ENCODE measurements around the gene SMIM32. TPM values are rescaled to one million over a fixed set of nuclear protein-coding genes. Genes with fewer than 3 reads are reported as not detected.

SMIM32 gene
- total and polyA plus RNA-seq, 4 donors: 0.02 TPM; not detected in 3

- Histone ChIP-seq H3K4me3 (ENCODE audit: low read depth in 1 of 3, low read length in 3 of 3) (no peak overlapping the region), H3K36me3 (ENCODE audit: control insufficient read depth in 4 of 4, insufficient read depth in 3 of 4, low read depth in 1 of 4, low read length in 3 of 4) (no peaks in the 10 kb centered on the region), H3K27me3 (ENCODE audit: control insufficient read depth in 4 of 4, insufficient read depth in 4 of 4, low read length in 3 of 4) (no peaks in the 10 kb centered on the region), H3K27ac (ENCODE audit: low read depth in 1 of 2, low read length in 2 of 2) (no peak overlapping the region), H3K4me1 (ENCODE audit: control insufficient read depth in 4 of 4, insufficient read depth in 4 of 4, low read length in 3 of 4) (no peaks in the 10 kb centered on the region), H3K9me3 (ENCODE audit: control insufficient read depth in 4 of 4, low read length in 3 of 4) (no peaks in the 10 kb centered on the region), H3K9ac (ENCODE audit: low read depth in 1 of 2, low read length in 2 of 2) (no peak overlapping the region)
- 86% methylated on average over 2 of the region's 2 CpGs for WGBS
- TF ChIP-seq TAF1 (conservative IDR thresholded peaks at IDR 0.05) (no peak), FOXA2 (IDR thresholded peaks at IDR 0.05) (no peak), SP1 (IDR thresholded peaks at IDR 0.05) (no peak), EGR1 (IDR thresholded peaks at IDR 0.05; ENCODE audit: low read depth in 2 of 2) (no peak), FOXA1 (IDR thresholded peaks at IDR 0.05) (no peak), MAX (IDR thresholded peaks at IDR 0.05) (no peak), JUND (IDR thresholded peaks at IDR 0.05) (no peak), NR2F2 (IDR thresholded peaks at IDR 0.05) (no peak), RAD21 (IDR thresholded peaks at IDR 0.05) (no peak), GABPA (IDR thresholded peaks at IDR 0.05 in 1 of 2, conservative IDR thresholded peaks at IDR 0.05 in 1 of 2) (no peak), ZBTB33 (IDR thresholded peaks at IDR 0.05) (no peak), ATF3 (IDR thresholded peaks at IDR 0.05) (no peak), HNF4A (conservative IDR thresholded peaks at IDR 0.05) (no peak)
- no peak for DNase-seq (ENCODE audit: low spot score)
These were observed 49.6 kb upstream of the SMIM32 start for GRCh38 chr5:136242611-136243010.

GRCh38 chr5:136242136-136242535 is 49.2 kb upstream of the SMIM32 start:
- Histone ChIP-seq H3K9ac (ENCODE audit: low read depth in 1 of 2, low read length in 2 of 2) (no peak overlapping the region), H3K36me3 (ENCODE audit: control insufficient read depth in 4 of 4, insufficient read depth in 3 of 4, low read depth in 1 of 4, low read length in 3 of 4) (no peaks in the 10 kb centered on the region), H3K4me1 (ENCODE audit: control insufficient read depth in 4 of 4, insufficient read depth in 4 of 4, low read length in 3 of 4) (no peaks in the 10 kb centered on the region), H3K27me3 (ENCODE audit: control insufficient read depth in 4 of 4, insufficient read depth in 4 of 4, low read length in 3 of 4) (no peaks in the 10 kb centered on the region), H3K27ac (ENCODE audit: low read depth in 1 of 2, low read length in 2 of 2) (no peak overlapping the region), H3K9me3 (ENCODE audit: control insufficient read depth in 4 of 4, low read length in 3 of 4) (no peaks in the 10 kb centered on the region), H3K4me3 (ENCODE audit: low read depth in 1 of 3, low read length in 3 of 3) (no peak overlapping the region)
- TF ChIP-seq RXRA (IDR thresholded peaks at IDR 0.05) (no peak), HNF4A (conservative IDR thresholded peaks at IDR 0.05) (no peak), ZBTB33 (IDR thresholded peaks at IDR 0.05) (no peak), EGR1 (IDR thresholded peaks at IDR 0.05; ENCODE audit: low read depth in 2 of 2) (no peak), NR2F2 (IDR thresholded peaks at IDR 0.05) (no peak), SP1 (IDR thresholded peaks at IDR 0.05) (no peak), RAD21 (IDR thresholded peaks at IDR 0.05) (no peak), ATF3 (IDR thresholded peaks at IDR 0.05) (no peak), CTCF (IDR thresholded peaks at IDR 0.05; ENCODE audit: low read depth, low read length, missing input control) (no peak), REST (IDR thresholded peaks at IDR 0.05) (no peak), JUND (IDR thresholded peaks at IDR 0.05) (no peak), MAX (IDR thresholded peaks at IDR 0.05) (no peak)
- 69% methylated on average over 1 of the region's 1 CpG for WGBS
- DNase-seq (ENCODE audit: low spot score): no peak
